GM21367 (cell line): ENCODE data around the gene SDHA.
"Not testable (repeated sequence)": the region's sequence is repeated elsewhere in the genome, so short reads cannot be mapped to it uniquely, and the experiment has no call there.

Source experiments
- ATAC-seq: cut with Tn5 transposase; IDR thresholded peaks from one replicate; pipeline ENCODE4 v1.9.1; 2021; ENCODE audit not compliant: unreplicated experiment

Gene SDHA

DNA sequence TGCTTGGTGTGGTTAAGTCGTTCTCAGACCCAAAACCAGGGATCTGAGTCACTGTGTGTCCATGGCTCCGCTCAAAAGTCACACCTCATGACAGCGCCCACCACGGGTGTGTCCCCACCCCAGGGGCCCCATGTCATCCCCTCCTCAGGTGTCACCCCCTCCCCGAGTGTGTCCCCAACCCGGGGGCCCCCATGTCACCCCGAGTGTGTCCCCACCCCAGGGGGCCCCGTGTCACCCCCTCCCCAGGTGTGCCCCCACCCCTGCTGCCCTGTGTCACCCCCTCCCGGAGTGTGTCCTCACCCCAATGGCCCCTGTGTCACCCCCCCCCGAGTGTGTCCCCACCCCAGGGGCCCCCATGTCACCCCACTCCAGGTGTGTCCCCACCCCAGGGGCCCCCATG is 21.8 kb upstream of the SDHA start:
- no peak for ATAC-seq

DNA sequence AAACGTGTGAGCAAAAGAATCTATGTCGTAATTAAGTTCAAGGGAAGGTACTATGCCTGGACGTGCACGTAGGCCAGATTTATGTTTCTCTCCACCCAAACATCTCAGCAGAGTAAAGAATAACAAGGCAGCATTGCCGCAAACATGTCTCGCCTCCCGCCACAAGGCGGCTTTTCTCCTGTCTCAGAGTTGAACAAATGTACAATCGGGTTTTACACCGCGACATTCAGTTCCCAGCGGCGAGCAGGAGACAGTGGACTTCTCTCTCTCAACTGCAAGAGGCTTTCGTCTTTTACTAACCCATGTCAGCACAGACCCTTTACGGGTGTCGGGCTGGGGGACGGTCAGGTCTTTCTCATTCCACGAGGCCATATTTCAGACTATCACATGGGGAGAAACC is 21.1 kb upstream of the SDHA start:
- ATAC-seq, result not testable (repeated sequence)

DNA sequence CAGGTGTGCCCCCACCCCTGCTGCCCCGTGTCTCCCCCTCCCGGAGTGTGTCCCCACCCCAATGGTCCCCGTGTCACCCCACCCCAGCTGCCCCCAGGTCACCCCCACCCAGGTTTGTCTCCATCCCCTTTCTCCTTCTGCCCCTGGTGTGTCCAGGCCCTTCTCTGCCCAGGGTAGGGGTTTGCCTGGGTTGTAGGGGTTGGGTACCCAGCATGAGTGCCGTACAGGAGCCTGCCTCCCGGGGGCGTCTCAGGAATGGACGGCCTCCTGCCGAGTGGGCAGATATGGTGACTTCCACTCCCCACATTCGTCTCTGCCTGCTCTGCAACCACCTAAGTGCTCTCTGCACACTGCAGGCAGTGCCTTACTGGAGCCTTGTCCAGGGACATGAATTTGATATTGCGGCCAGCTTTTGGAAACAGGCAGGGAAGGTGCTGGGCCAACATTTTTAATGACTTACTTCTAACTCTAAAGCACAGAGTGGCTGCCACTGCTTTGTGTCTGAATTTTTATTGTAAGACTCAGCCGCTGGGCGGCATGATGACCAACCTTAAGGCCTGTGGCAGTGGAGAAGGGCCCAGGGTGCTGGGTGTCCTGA is 20.1 kb upstream of the SDHA start:
- ATAC-seq, result no peak

DNA sequence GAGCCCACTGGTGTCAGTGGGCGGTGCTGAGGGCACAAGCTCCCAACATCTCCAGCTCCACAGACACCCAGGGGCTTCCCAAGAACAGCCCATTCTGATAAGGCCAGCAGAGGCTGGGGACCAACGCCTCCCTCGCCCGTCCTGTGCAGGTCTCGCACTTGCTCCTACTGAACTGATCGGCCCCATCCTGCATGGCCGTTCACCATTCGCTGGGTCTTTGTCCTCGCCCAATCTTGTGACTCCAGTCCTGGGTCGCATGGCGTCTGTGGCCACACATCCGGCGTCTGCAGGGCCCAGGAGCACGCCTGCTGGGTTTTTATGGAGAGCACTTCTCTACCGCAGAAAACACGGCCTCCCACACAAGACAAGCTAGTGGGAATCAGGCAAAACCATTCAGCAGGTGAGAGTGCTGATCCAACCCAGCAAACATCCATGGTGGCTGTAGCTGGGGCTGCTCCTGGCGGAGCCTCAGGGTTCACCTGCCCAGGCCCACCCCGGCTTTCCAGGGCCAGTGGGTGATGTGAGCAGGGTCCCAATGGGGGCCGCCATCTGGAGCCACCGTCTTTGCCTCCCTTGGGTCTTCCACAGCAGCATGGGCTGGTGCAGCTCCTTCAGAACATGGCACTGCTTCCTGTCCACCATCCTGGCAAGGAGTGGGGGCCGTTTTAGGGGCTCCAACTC is 19.5 kb upstream of the SDHA start:
- no peak for ATAC-seq

DNA sequence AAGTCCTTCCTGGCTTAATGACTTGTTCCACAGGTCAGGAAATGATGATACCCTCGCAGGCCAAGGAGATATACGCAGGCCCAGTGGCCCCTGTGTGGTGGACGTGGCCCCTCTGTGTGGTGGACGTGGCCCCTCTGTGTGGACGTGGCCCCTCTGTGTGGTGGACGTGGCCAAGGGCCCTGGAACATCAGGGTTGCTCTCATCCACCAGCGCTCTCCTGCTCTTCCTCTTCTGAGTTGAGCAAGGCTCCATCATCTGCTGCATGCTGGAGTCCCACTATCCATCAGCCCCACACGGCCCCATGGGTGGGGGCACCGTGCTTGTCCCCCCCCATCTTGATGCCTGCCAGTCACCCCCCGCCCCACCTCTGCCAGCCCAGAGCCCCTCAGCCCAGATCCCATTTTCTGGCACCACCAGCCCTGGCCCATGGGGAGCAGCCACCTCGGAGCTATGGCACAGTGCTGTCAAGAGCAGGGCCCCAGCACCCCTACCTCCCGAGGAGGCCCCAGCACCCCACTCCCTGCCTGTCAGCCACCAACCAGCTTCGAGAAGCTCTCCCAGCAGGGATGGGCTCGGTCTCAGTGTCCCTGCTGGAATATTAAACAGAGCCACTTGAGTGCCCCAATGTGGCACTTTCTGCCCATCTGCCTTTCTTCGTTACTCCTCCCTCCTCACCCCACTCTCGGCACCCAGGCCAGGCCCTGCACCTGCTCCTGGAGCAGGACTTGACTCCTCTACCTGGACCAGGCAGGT is 18.7 kb upstream of the SDHA start:
- no peak for ATAC-seq

DNA sequence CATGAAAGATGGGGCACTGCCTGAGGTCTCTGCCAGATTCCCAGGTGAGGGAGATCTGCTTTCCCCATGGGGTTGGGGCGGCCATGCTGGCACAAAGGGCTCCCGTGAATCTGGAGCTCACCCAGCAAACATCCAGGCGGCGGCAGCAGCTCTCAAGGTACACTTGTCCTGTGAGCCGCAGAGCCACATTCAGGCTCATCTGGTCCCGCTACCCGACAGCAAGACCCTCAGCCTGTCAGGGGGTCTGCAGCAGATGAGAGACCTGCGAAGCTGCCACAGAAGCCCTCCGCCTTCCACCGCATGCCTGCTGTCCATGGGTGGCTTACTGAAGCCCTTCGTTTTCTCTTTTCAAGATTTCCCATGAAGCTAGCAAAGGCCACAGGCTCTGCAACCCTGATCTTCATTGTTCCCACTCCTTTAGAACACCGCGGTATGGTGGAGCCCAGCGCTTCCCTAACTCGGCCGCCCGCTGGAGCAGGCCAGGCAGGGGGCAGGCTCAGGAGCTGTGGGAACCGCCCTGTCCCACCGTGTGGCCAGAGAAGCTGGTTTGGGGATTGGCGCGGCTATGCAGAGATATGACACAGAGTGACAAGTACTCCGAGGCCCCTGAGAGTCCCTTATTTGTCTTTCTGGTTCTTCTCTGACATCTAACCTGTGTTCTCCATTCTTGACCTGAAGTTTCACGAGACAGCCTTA is 18.0 kb upstream of the SDHA start:
- no peak for ATAC-seq

DNA sequence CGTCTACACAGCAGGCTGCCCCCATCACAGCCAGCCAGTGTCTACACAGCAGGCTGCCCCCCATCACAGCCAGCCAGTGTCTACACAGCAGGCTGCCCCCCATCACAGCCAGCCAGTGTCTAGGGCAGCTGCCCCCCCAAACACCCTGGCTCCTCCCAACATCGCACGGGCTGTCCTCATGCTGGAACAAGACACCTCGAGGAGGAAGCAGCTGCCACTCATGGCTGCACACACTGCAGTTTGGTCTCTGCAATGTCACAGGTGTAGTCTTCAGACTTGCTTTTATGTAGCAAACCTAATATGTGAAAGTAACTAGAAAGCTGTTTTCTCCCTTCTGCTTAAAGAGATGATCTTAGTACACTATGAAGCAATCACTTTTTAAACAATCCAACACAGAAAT is 17.1 kb upstream of the SDHA start:
- ATAC-seq, result no peak

DNA sequence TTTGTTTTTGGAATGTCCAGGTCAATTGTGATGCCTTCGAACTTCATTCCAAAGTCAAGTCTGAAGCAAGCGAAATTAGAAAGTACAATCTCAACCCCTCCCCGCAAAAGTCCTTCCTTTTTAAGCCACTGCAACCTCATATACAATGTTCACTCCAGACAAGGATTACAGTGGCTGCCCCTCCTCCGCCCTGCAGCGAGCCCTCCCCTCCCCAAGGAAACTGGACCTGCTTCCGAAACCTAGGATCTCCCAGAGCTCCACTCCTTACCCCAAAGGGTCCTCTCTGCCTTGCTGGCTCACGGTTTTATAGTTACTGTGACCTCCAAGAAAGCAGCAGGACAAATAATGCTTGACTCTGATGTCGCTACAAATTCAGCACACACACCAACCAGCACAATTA is 16.4 kb upstream of the SDHA start:
- ATAC-seq, result no peak

DNA sequence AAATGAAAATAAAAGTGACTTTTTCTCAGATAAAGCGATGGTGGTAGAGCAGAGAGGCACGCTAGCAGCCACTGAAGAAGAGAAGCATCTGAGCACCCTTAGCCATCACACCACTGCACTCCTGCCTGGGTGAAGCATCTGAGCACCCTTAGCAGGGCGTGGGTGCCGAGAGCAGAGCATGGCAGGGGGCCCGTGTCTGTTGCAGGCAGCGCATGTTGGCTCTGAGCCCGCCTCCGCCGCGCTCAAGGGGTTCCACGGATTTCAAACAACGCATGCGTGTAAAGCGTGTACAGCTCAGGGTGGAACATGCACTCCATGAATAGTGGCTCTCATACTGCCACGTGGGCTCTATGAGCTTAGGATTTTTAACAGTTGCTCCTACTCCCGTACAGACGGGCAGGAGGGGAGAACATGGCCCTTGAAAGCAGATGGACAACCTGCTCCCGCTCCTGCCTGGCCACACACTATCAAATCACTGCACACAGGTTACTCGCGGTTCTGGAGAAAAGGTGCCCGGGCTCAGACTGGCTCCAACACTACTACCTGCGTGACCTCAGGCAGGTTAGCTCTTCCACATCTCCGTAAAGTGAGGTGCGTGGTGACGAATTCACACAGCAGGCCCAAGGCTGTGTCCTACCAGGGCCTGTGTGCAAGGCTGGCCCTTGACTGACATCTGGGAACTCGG is 14.7 kb upstream of the SDHA start:
- no peak for ATAC-seq

DNA sequence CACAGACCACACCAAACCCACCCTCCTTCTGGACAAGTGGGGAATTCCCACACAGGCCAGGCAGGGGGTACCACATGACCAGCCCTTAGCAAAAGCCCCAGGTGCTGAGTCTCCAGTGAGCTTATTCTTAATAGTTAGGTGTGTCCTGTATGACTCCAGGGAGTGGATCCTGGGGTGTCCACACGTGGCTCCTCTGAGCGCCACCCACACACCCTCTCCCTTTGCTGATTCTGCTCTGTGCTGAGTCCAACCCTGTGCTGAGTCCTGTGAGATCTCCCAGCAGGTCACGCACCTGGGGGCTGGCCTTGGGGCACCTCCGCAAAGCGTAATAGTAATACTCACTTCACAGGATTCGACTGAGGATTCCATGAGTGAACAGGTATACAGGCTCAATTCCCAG is 14.1 kb upstream of the SDHA start:
- ATAC-seq, result no peak

DNA sequence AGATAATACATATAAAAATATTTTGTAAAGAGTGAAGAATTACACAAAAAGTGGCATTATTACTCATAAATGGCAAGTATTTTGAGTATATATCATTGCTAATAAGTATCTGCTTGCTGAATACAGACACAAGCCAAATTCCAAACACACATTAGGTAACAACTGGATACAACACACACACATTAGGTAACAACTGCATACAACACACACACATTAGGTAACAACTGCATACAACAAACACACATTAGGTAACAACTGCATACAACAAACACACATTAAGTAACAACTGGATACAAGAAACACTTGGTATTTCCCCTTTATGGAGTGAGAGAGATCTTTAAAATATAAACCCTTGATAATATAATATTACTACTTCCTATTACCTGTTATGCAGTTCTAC is 13.7 kb upstream of the SDHA start:
- no peak for ATAC-seq

DNA sequence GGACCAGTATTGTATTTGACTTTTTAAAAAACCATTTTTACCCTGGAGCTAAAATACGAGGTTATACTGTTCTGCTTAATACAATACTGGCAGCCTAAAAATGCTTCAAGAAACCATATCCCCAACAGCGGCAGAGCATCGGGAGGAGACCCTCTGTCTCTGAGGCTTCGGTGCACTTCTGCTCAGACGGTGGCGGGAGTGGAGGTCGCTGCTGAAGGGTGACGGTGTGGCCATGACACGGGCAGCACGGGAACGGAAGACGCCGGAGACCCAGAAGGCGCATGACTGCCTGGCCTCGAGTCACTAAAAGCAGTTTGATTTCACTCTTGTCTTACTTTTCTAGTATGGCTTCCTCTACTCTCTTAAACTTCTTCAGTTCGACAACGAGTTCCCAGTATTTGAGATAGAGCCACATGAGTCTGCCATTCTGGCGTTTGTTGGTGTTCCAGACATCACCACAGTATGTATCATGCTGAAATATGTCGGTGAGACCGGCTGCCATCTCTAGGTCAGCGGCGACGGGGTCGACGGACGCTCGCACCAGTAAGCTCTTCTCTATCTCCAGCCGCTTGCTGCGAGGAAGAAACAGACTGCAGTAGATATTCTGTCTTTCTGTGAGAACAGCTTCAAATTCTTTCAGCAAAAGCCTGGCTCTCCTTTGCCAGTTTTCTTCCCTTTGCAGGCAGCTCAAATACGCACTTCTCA is 13.0 kb upstream of the SDHA start:
- ATAC-seq, result no peak

DNA sequence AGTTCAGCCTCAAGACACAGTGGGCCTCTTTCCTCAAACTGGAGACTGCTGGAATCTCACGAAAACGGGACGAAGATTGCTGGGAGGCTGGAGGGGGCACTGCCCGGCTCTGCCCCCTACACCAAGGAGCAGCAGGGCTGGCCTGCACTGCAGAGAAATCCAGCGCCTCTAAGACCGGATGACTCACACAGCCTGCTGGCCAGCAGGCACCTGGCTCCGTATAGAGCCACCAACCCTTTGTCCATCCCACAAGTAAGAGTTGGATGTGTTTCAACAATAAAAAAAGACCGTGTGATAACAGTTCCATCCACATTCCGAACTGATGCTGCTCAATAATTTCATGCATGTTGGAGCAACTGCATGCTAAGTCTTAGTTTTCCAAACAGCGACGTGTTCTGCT is 11.7 kb upstream of the SDHA start:
- no peak for ATAC-seq

DNA sequence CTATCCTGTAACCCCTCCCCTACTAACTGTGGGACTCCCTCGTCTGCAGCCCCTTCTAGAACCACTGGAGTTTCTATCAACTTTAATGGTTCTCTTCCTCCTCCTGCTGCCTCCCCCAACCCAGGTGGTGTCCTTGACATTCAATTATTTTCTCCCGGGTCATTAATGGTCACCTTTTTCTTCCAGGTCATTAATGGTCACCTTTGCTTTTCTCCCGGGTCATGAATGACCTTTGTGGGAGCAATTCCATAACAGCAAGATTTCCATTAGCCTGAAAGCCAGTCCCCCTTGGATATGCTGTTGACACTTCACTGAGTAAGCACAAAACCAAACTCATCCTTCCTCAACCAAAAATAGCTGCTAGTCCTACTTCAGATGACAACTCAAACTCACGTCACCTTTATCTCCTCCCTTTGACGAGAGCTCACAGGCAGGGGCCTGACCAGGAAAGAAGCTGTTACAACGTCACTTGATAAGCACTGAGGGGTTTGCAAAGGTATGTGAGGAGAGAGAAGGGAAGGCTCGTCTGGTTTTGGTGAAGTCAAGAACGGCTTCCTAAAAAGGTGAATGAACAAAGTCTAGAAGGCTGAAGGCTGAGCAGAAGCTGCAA is 11.1 kb upstream of the SDHA start:
- ATAC-seq, result no peak

DNA sequence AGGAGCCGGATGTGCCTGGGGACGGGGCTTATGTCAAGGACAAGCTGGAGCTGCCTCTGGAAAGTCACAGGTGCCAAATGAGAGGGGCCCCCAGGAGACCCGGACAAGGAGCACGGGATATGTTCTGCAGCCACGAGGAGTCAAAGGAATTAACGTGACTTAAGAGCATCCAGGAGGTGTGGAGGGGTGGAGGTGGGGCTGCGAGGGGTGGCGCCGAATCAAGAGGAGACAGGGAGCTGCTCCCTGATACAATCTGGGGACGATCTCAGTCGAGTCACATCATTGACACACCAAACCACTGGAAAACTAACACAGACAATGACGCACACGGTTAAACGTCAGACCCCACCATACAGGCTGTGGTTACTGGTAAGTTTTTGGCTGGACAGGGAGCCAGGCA is 10.5 kb upstream of the SDHA start:
- ATAC-seq, result no peak

DNA sequence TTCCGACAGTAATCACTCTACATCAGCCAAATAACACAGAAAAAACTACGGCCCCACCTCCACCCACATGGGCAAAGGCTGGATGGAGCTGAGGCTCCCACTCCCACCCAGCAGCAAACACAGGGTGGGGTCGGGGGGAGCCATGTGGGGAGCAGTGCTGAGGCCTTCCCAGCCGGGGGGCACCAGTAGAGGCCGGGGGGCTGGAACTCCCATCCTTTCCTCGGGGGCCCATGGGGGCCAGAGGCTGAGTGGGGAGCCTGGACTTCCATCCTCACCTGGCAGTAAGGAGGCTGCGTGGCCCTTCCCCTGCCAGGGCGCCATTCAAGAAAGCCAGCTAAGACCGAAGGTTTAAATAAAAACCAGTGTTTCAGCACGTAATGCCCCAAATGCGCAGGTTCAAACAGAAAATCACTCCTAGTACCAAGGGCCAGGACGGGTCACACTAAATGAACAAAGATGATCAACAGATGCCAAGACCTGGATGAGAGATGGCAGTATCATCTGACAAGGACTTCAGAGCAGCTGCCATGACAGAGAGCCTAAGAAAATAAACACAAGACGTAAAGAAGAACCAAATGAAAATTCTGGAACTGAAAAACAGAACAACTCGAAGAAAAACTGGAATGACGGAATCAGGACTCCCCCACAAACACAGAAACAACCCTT is 9.5 kb upstream of the SDHA start:
- no peak for ATAC-seq

DNA sequence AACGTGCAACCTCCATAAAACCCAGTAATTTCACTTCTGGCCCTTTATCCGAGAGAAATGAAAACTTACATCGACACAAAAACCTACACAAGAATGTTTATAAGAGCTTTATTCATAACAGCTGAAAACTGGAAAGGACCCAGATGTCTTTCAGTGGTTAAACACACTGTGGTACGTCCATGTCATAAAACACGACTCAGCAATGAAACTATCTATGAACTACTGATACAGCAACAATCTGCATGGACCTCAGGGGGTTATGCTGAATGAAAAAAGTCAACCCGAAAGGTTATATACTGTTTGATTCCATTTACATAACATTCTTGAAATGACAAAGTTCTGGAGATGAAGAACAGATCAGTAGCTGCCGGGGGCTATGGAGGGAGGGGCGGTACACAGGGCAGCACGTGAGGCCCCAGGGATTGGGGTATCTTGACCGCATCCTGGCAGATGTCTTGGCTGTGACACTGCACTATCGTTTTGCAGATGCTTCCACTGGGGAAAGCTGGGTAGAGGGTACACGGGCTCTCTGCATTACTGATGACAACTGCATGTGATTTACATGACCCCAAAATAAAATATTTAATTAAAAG is 4.2 kb upstream of the SDHA start:
- ATAC-seq, result no peak

DNA sequence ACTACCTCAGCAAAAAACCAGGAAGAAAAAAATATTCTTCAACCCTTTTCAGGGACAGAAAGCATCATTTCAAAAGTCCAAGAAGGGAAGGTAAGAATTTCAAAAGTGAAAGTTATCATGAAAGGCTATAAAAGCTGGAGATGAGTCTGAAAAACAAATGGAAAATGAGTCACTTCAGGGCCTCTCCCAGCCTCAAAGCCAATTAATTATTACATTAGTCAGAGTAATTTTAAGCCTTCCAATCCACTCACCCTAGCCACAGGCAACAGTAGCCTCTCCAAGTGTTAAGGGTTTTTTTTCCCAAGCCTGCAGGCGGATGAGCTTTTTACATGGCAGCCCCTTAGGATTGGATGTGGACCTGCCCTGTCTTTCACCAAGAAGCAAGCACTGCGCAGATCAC is 2.9 kb upstream of the SDHA start:
- not testable (repeated sequence) for ATAC-seq

DNA sequence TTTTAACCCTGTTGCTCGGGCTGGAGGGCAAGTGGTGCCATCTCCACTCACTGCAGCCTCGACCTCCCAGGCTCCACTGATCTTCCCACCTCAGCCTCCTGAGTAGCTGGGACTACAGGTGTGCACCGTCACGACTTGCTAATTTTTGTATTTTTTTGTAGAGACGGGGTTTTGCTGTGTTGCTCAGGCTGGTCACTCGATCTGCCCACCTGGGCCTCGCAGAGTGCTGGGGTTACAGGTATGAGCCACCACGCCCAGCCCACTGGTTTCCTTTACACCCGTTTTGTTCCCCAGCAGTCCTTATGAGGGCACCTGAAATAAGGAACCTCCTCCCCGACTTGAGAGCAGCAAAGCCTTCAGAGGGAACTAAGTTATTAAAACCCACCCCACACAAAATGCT is 2.0 kb upstream of the SDHA start:
- not testable (repeated sequence) for ATAC-seq
